Peyer's patch (tissue), 4 donors: Measurements from ENCODE around the gene MBTPS1.

Experiments
- POLR2A ChIP-seq, 2 donors: fragments of 450-650 bp; IDR thresholded peaks; one replicate each; pipeline ENCODE4 v1.5.1; 2017; ENCODE audit warnings: antibody characterized with exemption in 2 of 2, mild to moderate bottlenecking in 2 of 2, moderate library complexity in 2 of 2
- TF ChIP-seq, protein P1 (sequence below), 6 experiments: fragments of 450-650 bp in 4 of 6; fragments of 200-600 bp in 2 of 6; sonication (generic) in 1 of 6; IDR thresholded peaks; one replicate each; pipeline ENCODE4 v1.5.1; 2017 to 2019; ENCODE audit warnings: antibody characterized with exemption in 6 of 6, mild to moderate bottlenecking in 3 of 6, moderate library complexity in 1 of 6

DNA sequence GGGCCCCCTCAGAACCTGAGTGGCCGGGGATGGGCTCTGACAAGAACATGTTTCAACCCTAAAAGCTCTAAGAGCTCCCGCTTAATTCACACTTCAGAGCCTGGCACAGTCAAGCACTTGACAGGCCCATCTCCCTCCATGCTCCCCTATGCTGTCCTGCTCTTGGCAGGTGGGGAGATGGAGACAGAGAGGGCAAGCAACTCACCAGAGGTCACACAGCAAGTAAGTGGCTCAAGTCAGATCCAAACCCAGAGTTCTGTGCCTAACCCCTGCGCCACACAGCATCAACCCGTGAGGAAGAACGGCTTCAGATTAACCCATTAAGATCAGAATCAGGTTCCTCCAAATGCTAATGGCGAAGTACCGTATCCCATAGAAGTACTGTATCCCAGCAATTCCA lies 112.3 kb downstream of the MBTPS1 start:
- TF ChIP-seq, protein P1, sequence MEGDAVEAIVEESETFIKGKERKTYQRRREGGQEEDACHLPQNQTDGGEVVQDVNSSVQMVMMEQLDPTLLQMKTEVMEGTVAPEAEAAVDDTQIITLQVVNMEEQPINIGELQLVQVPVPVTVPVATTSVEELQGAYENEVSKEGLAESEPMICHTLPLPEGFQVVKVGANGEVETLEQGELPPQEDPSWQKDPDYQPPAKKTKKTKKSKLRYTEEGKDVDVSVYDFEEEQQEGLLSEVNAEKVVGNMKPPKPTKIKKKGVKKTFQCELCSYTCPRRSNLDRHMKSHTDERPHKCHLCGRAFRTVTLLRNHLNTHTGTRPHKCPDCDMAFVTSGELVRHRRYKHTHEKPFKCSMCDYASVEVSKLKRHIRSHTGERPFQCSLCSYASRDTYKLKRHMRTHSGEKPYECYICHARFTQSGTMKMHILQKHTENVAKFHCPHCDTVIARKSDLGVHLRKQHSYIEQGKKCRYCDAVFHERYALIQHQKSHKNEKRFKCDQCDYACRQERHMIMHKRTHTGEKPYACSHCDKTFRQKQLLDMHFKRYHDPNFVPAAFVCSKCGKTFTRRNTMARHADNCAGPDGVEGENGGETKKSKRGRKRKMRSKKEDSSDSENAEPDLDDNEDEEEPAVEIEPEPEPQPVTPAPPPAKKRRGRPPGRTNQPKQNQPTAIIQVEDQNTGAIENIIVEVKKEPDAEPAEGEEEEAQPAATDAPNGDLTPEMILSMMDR (IDR thresholded peaks at IDR 0.05): no peak
- TF ChIP-seq POLR2A (IDR thresholded peaks at IDR 0.05): no peak
